NCI-H1092 treated with DMSO at 0.1 percent for 48 hours (cell line): ENCODE results near the gene HGS.

Experiments
- DNase-seq: peaks from one replicate; lab custom pipeline; 2025; lab: John Stamatoyannopoulos, UW

Gene HGS

DNA sequence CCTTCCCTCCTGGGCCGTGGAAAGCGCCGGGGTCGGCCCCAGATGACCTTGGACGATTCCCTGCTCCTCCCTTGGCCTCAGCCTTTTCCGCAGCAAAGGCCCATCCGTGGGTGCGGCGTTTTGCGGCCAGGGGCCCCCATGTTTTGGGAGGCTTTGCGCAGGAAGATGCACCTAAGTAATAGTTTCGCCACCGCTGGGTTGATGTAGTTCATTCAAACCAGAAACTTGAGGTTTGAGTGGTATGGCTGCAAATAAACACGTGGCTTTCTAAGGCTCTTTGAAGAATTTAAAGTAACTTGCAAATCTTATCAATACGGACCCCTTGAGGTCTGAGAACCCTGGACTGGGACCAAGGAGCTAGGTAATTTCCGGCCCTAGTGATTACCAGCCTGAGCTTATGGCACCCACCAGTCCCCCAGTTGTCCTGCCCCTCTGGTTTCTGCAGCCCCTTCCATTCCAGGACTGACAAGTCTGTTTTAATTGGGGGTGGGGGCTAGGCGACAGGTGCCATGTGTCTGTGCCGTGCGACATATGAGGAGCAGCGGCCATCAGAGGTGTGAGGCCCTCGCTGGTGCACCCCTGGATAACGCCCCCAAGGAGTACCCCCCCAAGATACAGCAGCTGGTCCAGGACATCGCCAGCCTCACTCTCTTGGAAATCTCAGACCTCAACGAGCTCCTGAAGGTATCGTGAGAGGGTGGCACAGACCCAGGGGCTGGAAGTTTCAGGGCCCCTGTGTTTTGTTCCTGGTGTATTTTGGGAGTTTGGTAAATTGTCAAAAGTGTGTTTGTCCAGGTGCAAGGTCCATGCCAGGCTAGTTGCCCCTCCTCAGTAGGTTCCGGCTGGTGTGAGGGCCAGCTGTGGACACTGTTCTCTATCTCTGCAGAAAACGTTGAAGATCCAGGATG lies 20.2 kb downstream of the HGS start:
- peak; percentile 3 for DNase-seq

DNA sequence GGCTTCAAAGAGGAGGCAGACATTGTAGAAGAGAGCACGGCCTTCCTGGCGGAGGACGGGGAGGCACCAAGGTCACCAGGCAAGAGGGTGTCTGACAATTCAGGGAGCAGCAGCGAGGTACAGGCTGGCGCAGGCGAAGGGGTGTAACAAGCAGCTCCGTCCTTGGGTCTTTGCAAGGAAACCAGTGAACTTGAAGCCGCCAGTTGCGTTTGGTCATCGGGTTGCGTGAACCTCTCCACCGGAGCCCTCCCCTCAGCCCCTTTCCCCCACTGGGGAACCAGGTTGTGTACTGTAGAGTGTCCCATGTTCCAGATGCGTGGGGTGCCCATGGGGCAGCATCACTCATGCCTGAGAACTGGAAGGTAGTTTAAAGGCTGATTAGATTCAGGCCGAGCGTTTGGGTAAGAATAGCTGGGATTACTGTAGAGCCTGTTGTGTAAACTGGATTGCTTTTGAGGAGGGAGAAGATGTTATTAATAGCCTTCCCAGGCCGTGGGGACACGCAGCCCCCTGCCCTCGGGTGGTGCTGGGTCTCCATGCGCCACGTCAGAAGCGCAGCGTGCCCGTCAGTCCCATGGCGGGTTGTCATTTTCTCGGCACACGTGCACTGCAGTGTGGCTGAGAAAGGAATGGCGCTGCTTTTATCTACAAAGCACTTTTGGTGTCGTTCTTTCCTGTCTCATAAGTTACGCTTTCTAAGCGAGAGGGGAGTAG lies 21.9 kb downstream of the HGS start:
- no peak for DNase-seq

DNA sequence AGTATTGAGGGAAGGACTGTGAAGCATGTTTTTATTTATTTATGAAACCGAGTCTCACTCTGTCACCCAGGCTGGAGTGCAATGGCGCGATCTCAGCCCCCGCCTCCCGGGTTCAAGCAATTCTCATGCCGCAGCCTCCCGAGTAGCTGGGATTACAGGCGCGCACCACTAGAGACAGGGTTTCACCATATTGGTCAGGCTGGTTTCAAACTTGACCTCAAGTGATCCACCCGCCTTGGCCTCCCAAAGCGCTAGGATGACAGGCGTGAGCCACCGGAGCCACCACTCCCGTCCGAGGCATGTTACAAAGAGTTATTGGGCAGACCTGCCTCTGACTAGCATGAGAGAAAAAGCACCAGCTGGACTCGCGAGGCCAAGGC lies 22.4 kb downstream of the HGS start:
- no peak for DNase-seq

DNA sequence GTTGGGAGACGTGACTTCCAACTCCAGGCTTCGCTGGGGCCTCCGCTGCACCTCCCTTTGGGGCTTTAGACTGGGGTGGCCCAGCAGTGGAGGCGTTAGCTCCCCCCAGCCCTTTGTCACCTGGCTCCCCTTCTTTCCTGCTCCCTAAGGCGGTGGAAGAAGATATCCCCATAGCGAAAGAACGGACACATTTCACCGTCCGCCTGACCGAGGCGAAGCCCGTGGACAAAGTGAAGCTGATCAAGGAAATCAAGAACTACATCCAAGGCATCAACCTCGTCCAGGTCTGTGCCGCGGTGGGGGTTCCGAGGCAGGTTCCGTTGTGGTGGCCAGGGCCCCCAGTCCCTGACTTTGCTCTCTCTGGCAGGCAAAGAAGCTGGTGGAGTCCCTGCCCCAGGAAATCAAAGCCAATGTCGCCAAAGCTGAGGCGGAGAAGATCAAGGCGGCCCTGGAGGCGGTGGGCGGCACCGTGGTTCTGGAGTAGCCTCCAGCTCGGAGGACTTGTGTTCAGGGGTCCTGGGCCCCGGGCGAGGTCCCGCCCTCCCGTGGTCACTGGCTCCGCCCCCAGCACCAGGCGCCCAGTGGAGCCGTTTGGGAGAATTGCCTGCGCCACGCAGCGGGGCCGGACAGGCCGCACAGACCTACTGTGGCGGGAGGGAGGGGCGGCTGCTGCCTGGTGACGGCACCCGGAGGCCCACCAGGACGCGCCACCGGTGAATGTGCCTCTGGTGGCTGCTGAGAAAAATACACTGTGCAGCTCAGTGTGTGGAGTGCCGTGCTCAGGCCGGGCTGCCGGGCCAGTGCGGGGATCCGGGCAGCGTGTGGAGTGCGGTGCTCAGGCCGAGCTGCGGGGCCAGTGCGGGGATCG lies 23.2 kb downstream of the HGS start:
- no peak for DNase-seq

DNA sequence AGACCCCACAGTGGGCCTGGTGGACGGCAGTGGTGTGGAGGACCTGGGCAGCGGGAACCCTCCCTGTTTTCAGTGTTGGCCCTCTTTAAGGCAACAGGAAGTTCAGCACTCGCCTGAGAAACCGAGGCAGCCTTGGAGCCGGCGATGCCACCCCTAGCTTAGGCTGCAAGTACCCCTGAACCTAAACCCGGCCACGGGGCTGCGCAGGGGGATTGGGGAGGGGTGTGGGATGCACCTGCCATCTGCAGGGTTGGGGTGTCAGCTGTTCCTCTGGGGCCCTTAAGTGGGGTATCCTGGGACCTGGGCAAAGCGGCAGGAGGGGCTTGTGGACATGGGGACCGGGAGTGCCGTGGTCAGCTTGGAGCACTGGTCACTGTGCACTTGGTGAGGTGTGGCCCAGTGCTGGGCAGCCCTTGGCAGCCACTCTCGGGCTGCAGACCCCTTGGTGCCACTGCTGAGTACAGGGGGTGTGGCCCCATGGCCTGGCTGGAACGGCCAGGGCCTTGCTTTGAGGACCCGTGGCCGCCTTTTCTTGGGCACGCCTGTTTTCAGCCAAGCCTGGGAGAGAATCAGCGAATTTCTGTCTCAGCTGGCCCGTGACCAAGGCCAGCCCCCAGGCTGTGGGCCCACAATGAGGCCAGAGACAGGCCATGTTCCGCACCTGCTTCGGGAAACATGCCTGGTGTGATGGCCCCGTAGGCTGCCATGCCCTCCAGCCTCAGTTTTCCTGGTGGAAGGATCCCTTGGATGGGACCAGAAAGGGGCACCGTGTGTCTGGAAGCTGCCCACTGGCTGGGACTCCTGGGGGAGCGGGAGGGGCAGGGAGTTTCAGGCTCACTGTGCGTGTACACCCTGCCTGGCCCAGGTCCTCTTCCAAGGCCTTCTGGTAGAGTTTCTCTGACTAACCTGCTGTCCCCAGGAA lies 24.2 kb downstream of the HGS start:
- DNase-seq = no peak

DNA sequence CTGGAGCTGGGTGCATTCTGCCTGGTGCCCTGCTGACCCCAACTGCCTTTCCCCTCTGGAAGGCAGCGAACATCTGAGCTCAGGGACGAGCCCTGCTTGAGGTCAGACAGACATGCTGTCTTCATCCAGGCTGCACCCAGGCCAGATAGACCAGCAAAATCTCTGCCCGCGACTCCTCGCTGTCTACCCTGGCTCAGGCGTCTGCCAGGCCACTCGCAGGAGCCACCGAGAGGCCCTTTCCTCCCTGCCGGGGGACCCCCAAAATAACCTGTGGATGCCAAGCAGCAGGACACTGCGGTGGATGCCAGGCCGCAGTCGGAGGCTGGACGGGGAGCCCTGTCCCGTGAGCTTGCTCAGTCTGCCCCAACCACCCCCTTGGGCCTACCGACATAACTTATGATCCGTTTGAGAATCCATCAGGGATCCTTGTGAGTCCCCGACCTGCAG lies 25.0 kb downstream of the HGS start:
- DNase-seq = no peak

DNA sequence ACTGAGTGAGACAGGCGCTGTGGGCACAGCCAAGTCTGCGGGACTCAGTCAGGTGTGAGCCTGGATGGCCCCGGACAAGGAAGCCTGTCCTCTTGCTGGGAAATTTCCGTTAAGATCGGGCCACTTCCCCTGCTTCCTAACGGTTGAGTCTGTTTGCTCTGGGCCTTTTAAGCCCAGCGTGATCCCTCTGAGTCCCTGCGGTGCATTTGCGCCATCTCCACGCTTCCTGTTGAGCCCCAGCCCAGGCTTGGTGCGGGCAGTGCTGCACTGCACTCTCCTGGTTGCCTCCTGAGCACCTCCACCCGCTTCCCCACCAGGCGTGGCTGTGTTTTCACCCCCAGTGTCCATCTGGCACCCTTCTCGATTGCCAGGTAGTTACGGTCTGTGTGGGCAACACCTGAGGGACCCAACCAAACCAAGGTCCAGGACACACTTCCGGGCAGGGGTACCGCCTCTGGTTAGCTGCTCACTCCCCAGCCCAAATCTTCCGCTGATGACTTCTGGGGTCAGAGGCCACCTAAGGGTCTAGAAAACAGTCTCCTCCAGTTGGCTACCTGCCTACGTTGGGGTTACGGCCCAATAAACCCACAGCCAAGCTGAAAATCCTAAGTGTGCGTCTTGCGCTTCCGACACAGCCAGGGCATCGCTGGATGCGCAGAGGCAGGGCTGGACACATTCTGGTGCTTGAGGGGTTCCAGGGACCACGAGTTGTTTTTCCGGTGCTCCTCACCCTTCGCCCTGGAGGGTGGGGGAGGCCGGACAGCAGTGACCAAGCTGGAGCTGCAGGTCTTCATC lies 26.9 kb downstream of the HGS start:
- peak; percentile 27 for DNase-seq

DNA sequence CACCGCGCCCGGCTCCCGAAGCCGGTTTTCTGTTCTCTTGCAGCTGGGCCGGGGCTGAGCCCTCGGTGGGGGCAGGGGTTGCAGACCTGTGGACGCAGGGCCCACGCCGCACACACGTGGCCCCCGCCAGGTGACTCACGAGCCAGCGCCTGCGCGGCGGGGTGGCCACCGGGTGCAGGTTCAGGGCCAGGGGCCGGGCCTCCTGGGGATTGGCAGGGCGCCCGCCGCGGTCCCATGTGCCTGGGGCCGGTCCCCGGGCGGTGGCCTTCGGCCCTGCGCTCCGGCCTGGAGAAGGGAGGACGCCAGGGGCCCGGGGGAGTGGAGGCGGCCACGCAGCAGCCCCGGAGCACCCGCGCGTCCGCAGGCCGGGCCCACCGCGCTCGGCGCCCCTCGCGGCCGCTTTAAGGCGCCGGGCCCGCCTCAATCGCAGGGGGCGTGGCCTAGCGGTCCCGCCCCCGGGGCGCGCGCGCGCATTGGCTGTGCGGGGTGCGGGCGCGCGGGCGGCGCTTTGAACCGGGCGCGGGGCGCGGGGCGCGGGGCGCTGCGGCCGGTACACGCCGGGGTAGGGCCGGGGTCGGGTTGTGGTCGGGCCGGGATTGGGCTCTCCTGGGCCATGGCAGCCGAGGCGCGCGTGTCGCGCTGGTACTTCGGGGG lies 28.1 kb downstream of the HGS start, which contains the start of gene SLC25A10:
Gene SLC25A10 (plus strand): TSS at position 471 of the 654 bp plus-strand sequence. CDS start 143 bp downstream, at position 614.
- DNase-seq = peak; percentile 68

DNA sequence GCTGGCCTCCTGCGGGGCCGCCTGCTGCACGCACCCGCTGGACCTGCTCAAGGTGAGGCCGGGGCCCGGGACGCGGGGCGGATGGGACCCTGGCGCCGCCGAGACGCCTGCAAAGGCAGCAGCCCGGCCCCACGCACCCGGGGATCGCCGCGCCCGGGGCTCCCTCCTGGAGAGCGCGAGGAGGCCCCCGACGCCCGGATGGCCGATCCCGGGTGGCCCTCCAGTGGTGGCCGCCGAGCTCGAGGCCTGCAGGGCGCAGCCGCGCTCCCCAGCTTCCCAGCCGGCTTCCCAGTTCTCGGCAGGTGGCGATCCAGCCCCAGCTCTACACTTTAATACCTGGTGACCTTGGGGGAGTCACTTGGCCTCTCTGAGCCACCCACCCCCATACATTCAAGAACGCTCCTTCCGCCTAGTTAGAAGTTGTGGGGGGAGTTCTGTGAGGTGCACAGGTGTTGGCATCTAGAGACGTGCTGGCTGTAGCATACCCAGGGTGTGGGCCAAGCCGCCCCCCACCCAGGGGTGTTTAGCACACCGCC lies 28.7 kb downstream of the HGS start:
- no peak for DNase-seq

DNA sequence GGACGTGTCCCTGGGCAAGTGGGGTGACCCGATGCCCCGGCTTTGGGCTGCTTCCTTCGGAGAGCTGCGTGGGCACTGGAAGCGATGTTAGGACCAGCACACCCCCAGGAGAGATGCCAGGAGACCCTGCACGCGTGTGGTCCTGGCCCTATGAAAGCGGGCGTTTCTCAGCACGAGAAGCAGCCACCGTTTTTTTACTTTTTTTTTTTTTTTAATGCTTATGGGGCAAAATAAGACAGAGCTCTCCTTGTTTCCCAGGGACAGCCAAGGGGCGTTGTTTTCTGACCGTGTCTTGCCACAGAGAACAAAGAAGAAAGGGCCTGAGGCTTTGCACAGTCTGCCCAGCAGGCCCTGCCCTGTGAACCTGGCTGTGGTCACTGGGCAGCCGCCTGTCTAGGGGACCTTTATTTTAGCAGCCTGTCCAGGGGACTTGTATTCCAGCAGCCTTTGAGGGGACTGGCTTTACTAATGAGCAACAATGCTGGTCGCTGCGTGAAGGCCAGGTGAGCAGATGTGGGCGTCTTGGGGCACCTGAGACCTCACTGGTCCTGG lies 29.3 kb downstream of the HGS start:
- DNase-seq = no peak

DNA sequence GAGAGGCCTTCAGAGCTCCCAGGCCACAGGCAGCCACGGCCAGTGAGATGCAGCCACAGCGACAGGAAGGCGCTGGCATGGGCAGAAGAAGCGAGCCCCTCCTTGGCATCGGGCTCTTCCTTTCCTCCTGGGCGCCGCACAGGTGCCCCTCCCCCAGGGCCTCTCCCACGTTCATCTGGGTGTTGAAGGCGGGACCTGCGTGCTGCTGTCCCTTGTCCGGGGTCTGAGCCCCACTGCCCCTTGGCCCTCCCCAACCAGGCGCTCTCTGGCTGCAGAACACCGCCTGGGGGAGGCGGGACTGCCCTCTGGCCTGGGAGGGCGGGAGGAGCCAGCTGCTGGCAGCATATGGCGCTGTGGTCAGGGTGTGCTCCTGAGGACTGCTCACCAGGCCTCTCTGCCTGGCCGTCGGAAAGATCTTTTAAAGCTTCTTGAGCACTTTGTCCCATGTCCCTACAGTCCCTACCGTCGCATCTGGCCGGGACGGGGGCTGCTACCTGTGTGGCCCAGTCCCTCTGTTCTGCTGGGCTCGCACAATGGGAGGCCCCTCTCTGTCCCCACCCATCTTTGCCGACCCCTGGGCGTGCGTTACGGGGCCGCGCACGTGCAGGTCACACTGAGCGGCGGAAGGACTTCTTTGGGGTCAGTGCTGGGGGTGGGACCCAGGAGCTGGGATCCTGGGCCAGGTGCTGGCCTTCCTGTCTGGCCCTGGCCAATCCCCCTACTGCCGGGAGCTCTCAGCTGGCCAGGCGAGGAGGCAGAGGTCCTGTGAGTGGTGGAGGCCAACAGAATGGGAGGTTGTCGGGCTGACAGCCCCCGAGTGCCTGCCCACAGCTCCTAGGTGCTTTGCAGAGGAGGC lies 30.0 kb downstream of the HGS start:
- no peak for DNase-seq

DNA sequence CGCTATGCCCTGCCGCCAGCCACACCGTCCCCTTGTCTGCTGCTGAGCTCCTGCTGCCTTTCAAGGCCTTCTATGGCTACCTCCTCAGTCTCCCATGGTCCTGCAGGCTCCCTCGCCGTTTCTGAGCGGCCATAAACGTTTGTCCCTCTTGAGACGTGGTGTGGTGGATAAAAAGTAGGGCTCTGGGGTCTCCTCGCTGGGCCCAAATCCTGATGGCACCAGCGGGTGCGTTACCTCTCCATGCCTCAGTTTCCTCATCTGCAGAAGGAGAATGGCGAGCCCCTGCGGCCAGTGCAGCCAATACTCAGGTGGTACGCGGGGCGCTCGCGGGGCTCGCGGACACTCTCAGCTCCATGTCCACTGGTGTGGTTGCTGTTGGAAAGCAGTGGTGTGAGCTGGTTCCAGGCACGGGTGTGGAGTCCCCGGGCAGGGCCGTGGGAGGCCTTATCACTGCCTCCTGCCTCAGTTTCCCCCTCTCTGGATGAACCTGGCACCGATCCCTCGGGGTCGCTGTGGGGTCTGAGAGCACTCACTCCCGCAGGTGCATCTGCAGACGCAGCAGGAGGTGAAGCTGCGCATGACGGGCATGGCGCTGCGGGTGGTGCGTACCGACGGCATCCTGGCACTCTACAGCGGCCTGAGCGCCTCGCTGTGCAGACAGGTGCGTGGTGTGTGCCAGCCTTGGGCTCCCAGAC lies 30.7 kb downstream of the HGS start:
- no peak for DNase-seq

DNA sequence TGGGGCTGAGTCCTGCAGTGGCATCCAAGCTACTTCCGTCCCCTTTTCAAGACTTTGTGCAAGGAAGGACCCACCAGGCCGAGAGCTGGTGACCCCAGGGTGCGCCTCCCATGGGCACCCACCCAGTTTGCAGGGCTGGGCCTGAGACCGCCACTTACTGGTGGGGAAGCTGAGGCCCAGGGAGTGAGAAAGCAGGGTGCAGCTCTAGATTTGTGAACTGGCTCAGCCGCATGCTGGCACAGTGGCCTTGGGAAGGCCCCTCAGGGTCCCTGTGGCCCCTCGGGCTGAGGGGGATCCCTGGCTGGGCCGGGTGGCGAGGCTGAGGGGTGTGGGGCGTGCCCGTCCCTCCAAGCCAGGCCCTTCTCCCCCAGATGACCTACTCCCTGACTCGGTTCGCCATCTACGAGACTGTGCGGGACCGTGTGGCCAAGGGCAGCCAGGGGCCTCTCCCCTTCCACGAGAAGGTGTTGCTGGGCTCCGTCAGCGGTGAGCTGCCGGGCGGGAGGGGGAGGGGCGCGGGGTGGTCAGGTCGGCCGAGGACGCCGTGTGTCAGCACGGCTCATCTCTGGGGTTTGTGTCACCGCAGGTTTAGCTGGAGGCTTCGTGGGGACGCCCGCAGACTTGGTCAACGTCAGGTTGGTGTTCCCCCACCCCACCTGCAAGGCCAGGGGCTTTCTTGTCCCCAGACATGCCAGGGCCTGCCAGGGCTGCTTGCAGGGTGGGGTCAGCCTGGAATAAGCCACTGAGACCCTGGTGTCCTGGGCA lies 31.5 kb downstream of the HGS start:
- no peak for DNase-seq

DNA sequence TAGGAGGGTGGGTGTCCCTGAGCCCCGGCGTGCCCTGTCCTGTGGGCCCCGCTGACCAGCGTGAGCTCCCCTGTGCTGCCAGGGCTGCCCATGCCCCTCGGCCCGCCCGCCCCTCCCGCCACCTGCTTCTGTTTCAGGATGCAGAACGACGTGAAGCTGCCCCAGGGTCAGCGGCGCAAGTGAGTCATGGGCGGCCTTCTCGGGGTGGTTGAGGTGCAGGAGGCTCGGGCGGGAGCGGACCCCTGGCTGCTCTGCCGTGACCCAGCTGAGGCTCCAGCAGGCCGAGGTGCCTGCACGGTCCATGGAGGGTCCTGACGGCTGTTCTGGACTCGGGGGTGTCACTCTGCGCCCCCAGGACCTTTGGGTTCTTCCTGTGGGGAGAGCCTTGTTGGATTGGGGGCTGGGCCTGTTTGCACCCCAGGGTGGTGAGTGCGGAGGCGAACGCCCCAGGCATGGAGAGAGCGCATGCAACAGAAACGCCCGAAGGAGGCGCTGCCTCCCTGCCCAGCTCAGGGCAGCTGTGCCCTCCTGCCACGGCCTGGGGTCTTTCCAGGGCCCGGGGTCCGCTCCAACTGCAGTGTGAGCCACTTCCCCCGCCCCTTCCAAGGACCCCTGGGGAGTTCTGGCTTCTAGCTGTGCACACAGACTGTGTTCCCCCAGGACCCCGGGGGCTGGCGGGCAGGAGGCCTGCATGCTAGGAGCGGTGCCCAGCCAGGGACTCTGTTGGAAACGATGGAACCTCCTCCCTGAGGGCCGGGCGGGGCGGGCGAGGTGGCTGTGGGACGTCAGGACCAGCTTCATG lies 32.3 kb downstream of the HGS start:
- DNase-seq = no peak

DNA sequence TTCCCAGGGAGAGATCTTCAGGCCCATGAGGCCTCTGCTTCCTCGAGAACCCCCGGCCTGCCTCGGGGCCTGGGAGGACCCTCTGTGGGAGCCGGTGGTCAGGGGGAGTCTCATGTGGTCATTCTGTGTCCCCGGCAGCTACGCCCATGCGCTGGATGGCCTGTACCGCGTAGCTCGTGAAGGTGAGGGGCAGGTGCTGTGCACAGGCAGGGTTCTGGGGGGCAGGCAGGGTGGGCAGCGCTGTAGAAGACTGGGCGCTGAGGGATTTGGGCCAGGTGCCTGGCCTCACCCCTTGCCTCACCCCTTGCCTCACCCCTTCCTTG lies 32.8 kb downstream of the HGS start:
- DNase-seq = no peak
